Nephron progenitor cell (in vitro differentiated cells): Measurements from ENCODE around the gene TMEM59.
"Not testable (repeated sequence)": the region's sequence is repeated elsewhere in the genome, so short reads cannot be mapped to it uniquely, and the experiment has no call there.

Source experiments
- DNase-seq: peaks from one replicate; pipeline ENCODE4 v3.0.0; 2021
- H3K27ac Mint-ChIP-seq: 2 replicates; pipeline ENCODE4 v1.8.0; 2021; ENCODE audit warnings: mild to moderate bottlenecking, moderate library complexity, mixed read lengths
- H3K27me3 Mint-ChIP-seq: 2 replicates; pipeline ENCODE4 v1.8.0; 2021; ENCODE audit warnings: mild to moderate bottlenecking, low read depth, mixed read lengths; ENCODE audit not compliant: poor library complexity
- H3K36me3 Mint-ChIP-seq: 2 replicates; pipeline ENCODE4 v1.8.0; 2021; ENCODE audit warnings: low read depth, mixed read lengths
- H3K4me1 Mint-ChIP-seq: 2 replicates; pipeline ENCODE4 v1.8.0; 2021; ENCODE audit warnings: mixed read lengths
- H3K4me3 Mint-ChIP-seq: 2 replicates; pipeline ENCODE4 v1.8.0; 2021; ENCODE audit warnings: mild to moderate bottlenecking, moderate library complexity, mixed read lengths
- H3K9me3 Mint-ChIP-seq: 2 replicates; pipeline ENCODE4 v1.8.0; 2021; ENCODE audit warnings: mild to moderate bottlenecking, moderate library complexity, mixed read lengths
- TF ChIP-seq, protein P1 (sequence below): fragments of 200-600 bp; sonication (generic); IDR thresholded peaks from 2 replicates; pipeline ENCODE4 v1.5.0; 2021; ENCODE audit warnings: antibody characterized with exemption

The TMEM59 gene

DNA sequence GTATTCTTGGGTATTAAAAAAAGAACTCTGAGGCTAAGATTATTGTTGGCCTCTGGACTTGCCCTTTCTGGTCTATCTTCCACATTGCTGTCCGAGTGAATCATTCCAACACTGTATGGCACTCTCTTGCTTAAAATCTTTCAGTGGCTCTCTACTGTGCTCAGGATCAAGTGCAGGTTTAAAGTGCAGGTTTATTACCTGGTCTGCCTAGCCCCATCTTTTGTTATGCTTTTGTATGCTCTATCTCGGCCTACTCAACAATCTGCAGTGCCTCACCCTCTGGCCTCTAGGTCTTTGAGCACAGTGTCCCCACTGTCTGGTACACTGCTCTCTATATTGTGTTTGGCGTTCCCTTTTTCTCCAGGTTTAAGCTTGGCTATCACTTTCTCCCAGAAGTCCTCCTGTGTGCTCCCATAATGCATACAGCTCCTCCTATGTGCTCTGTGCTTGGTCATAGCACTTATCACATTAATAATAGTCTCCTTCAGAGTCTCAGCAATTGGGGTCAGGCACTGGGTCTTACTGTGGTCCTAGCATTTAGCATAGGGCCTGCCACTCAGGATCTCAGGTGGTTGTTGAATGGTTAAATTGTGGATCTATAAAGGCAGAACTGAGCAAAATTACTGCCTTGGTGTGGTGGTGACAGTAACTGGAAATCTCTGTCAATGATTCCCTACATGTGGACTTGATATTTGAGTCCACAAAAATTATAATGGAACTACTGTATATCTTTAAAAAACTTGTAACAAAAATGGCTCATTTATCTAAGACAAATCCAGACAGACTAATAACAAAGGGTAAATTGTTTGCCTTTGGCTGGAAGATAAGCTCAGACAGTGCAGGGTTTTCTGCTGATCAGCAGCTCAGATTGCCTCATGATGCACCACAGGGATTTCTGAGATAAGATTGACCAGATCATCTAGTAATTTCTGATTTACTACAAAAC, 24.4 kb downstream of the TMEM59 start:
- peak overlapping the region; percentile 55 for H3K27ac Mint-ChIP-seq
- no peak for DNase-seq
- no peaks in the 10 kb centered on the region for H3K27me3 Mint-ChIP-seq

DNA sequence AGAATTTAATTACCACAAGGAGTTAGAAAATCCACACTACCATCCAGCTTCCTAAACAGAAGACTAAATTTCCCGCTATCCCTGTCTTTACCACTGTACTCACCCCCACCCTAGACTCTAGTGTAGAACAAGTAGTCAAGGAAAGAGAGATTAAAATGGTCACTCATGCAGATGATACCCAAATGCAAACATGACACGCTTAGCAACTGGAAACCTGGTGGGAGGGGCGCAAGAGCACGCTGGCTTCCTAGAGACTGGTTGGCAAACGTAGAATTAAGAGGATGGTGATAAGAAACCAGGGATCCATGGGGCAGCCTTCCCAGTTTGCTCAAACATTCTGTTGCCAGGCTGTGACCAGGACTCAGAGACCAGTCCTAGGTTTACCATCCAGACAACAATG, 25.2 kb downstream of the TMEM59 start:
- Mint-ChIP-seq H3K27me3 (no peaks in the 10 kb centered on the region), H3K27ac (no peak overlapping the region), H3K4me1 (no peaks in the 10 kb centered on the region), H3K4me3 (no peak overlapping the region), H3K36me3 (peaks cover 25% of the 10 kb centered on the region), H3K9me3 (no peaks in the 10 kb centered on the region)
- TF ChIP-seq, protein P1, sequence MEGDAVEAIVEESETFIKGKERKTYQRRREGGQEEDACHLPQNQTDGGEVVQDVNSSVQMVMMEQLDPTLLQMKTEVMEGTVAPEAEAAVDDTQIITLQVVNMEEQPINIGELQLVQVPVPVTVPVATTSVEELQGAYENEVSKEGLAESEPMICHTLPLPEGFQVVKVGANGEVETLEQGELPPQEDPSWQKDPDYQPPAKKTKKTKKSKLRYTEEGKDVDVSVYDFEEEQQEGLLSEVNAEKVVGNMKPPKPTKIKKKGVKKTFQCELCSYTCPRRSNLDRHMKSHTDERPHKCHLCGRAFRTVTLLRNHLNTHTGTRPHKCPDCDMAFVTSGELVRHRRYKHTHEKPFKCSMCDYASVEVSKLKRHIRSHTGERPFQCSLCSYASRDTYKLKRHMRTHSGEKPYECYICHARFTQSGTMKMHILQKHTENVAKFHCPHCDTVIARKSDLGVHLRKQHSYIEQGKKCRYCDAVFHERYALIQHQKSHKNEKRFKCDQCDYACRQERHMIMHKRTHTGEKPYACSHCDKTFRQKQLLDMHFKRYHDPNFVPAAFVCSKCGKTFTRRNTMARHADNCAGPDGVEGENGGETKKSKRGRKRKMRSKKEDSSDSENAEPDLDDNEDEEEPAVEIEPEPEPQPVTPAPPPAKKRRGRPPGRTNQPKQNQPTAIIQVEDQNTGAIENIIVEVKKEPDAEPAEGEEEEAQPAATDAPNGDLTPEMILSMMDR: no peak
- DNase-seq: no peak

More for the DNA sequence above, 24.4 kb downstream of the TMEM59 start:
- no peaks in the 10 kb centered on the region for H3K9me3 Mint-ChIP-seq
- H3K4me1 Mint-ChIP-seq: no peaks in the 10 kb centered on the region
- peaks cover 28% of the 10 kb centered on the region for H3K36me3 Mint-ChIP-seq
- TF ChIP-seq, protein P1: no peak
- H3K4me3 Mint-ChIP-seq: no peak overlapping the region

DNA sequence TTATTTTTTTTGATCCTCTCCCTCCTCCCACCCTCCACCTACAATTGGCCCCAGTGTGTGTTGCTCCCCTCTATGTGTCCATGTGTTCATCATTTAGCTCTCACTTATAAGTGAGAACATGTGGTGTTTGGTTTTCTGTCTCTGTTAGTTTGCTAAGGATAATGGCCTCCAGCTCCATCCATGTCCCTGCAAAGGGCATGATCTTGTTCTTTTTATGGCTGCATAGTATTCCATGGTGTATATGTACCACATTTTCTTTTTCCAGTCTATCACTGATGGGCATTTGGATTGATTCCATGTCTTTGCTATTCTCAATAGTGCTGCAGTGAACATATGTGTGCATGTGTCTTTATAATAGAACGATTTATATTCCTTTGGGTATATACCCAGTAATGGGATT, 28.2 kb downstream of the TMEM59 start:
- not testable (repeated sequence) for H3K4me1 Mint-ChIP-seq, DNase-seq, H3K4me3 Mint-ChIP-seq, H3K9me3 Mint-ChIP-seq, H3K36me3 Mint-ChIP-seq, H3K27ac Mint-ChIP-seq, H3K27me3 Mint-ChIP-seq

DNA sequence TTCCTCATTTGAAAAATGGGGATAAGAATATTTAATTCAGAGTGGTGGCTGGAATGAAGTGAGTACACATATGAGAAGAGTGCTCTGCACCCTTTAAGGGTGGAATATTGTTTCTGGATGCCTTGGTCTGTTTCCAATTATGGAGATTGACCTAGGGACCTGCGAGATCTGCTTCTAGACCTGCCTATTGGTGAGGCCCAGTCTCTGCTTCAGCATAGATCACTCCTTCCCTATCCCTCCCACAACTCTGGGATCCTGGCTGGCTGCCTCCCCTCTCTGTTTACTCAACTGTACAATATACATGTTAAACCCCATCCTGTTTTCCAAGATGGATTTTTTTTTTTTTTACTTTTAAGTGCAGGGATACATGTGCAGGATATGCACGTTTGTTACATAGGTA, 28.6 kb downstream of the TMEM59 start:
- DNase-seq: no peak
- Mint-ChIP-seq H3K4me3 (no peak overlapping the region), H3K4me1 (no peaks in the 10 kb centered on the region), H3K27me3 (peaks cover 5% of the 10 kb centered on the region), H3K36me3 (peaks cover 2% of the 10 kb centered on the region), H3K9me3 (no peaks in the 10 kb centered on the region), H3K27ac (no peak overlapping the region)
- TF ChIP-seq, protein P1: no peak

DNA sequence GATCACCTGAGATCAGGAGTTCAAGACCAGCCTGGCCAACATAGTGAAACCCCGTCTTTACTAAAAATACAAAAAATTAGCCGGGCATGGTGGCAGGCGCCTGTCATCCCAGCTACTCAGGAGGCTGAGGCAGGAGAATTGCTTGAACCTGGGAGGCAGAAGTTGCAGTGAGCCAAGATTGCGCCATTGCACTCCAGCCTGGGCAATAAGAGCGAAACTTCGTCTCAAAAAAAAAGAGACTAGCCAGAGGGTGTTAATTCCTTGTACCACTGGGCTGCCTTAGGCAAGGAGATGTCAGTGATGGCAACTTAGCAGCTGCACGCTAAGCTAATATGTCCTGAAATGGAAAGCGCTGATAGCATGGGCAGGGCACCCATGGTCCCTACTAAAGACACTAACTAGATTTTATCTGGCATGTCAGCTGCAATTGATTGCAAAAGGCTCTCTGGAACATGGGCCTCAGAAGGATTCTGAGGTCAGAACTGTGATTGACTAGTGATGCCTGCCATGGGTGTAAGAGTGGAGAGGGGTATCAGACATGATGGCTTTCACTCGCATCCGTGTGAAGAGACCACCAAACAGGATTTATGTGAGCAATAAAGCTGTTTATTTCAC, 33.3 kb downstream of the TMEM59 start:
- DNase-seq, H3K4me1 Mint-ChIP-seq, H3K4me3 Mint-ChIP-seq, H3K27ac Mint-ChIP-seq, H3K9me3 Mint-ChIP-seq, H3K27me3 Mint-ChIP-seq, H3K36me3 Mint-ChIP-seq: not testable (repeated sequence)

DNA sequence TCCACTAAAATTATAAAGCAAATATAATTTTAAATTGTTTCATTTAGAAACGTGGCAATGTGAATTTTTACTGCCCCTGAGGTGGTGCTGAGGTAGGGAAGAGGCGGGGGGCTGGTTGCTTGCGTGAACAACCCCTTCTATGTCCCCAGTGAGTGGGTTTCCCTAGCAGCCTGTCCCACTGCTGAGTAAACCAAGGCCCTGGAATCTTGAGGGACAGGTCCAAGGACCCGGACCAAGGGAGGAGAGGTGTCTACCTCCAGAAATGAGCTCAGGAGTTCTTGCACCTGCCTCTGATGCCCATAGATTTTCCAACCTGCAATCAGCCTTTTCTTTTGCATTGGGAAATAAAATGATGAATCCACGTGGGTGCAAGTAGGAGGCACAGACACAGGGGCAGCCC, 34.4 kb downstream of the TMEM59 start:
- peak overlapping the region; percentile 76 for H3K27ac Mint-ChIP-seq
- H3K4me1 Mint-ChIP-seq: peaks cover 7% of the 10 kb centered on the region
- H3K27me3 Mint-ChIP-seq: peaks cover 9% of the 10 kb centered on the region
- H3K9me3 Mint-ChIP-seq: no peaks in the 10 kb centered on the region
- no peak for DNase-seq
- no peaks in the 10 kb centered on the region for H3K36me3 Mint-ChIP-seq
- TF ChIP-seq, protein P1: no peak
- H3K4me3 Mint-ChIP-seq: no peak overlapping the region
